ENCODE results near the gene USP5.
"Not testable (repeated sequence)": the region's sequence is repeated elsewhere in the genome, so short reads cannot be mapped to it uniquely, and the experiment has no call there.

The USP5 gene

DNA sequence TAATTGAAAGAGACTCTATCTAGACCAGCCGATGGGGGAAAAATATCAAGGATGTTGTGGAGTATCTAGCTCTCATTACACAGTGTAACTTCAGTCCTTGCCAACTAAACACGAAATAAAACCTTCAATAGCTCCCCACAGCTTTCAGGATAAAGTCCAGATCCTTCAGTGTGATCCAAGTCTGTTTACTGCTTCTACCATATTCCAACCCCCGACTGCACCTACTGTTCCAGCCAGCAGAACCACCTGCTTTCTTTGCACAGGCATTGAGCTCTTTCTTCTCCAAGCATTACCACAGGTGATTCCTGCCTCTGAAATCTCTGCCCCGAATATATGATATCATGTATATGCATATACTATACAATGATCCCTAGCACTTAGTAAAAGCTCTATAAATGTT is 50.5 kb downstream of the USP5 start:
- intact Hi-C loops (cut with DNase I), result no loop called here
- peak in 1 of 10 donors; percentile 18 for DNase-seq

DNA sequence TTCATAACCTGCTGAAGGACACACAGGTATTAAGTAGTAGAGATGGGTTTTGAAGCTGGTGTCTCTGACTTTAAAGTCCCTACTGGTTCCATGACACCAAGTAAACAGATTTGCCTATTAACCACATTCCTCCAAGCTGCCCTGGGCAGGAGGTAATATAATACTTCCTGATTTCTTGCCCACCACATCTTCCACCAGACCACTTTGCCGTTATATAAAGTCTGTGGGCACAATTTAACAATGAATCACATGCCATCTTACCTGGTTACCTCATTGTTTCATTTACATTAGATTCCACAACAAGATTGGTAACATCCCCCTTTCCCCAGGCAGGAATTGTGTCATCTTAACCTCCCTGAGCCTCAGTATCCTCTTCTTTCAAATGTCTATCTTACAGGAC is 51.8 kb downstream of the USP5 start:
- no peak for DNase-seq
- intact Hi-C loops (cut with DNase I), result loop anchor here (2.0 kb wide), 1 partner anchor 37 kb away; the partner anchor contains the start of gene TPI1

DNA sequence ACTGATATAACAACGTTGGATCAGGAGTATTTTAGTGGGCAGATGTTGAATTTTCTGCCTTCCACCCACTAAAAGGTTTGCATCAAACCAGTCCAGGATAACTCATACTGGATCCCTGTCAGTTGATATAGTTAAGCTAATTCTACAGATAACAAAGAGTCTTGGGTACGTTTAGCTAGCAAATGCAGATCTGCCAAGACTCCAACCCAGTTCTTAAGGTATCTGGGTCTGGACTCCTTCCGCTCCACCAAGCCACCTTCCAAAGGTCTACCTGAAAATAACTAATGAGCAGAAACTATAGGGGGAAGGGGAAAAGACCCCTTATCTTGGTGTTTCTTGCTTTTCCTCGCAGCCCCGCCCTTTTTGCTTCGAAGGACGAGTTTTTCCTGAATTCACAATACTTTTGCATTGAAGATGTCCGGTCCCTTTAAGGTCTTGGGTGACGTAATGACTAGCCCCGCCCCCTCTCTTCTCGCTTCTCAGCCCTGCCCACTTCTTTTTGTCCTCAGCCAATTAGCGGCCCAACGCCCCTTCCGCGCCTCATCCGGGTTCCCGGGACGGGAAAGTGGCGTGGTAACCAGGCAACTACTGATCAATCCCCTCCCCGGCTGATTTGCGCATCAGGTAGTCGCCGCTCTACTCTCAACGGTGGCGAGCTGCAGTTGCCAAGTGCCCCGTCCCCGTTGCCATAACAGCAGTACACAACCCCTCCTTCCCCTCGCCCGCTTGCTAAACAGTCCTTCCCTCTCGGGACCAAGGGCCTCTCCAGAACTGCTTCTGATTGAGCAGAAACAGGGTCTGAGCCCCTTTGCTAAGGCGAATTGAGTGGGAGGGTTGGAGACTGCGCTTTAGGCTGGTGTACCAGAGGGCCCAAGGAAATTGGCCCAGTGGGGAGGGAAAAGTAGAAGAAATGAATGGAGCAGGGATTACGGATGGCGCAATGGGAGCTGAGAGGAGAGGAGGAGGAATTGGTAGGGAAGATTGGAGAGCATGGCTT is 52.6 kb downstream of the USP5 start, which contains the start of gene LRRC23:
LRRC23 (plus strand) TSS at position 543 of the 997 bp plus-strand sequence. CDS start 812 bp downstream, outside the sequence.
- intact Hi-C loops (cut with DNase I), result loop anchor here (2.0 kb wide), 1 partner anchor 38 kb away; the partner anchor contains the start of gene TPI1
- peak; percentile 98 to 100 (median 99) for DNase-seq

DNA sequence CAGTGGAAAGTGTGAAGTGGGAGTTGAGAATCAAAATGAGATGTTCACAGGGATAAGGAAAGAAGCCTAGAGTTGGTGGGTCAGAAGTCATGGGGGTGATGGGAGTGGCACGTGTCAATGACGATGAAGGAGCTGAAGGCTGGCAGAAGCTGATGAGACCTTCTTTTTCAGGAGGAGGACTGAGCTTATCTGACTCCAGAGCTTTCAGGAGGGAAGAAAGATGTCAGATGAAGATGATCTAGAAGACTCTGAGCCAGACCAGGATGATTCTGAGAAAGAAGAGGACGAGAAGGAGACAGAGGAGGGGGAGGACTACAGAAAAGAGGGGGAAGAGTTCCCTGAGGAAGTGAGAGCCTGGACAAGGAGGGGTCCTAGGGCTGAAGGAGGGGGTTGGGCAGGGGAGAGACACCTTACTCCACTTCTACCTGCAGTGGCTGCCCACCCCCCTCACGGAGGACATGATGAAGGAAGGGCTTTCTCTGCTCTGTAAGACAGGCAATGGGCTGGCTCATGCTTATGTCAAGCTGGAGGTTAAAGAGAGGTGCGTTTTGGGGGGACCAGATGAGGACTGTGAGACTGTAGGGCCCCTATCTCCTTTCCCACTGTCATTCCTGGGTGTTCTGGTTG is 53.6 kb downstream of the USP5 start:
- intact Hi-C loops (cut with DNase I), result loop anchor here (2.0 kb wide), 1 partner anchor 39 kb away; the partner anchor contains the start of gene TPI1
- peak in 1 of 10 donors; percentile 8 for DNase-seq

DNA sequence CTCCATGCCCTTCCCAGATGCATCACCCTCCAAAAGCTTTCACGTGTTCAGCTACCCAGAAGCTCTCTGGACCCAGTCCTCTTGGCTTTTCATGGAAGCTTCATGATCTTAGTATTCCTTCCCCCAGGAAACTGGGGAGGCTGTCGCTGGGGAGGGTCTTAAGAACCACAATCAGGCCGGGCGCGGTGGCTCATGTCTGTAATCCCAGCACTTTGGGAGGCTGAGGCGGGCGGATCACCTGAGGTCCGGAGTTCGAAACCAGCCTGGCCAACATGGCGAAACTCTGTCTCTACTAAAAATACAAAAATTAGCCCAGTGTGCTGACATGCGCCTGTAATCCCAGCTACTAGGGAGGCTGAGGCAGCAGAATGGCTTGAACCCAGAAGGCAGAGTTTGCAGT is 56.2 kb downstream of the USP5 start:
- intact Hi-C loops (cut with DNase I), result not testable (repeated sequence)
- DNase-seq, result peak in 1 of 10 donors; percentile 38

DNA sequence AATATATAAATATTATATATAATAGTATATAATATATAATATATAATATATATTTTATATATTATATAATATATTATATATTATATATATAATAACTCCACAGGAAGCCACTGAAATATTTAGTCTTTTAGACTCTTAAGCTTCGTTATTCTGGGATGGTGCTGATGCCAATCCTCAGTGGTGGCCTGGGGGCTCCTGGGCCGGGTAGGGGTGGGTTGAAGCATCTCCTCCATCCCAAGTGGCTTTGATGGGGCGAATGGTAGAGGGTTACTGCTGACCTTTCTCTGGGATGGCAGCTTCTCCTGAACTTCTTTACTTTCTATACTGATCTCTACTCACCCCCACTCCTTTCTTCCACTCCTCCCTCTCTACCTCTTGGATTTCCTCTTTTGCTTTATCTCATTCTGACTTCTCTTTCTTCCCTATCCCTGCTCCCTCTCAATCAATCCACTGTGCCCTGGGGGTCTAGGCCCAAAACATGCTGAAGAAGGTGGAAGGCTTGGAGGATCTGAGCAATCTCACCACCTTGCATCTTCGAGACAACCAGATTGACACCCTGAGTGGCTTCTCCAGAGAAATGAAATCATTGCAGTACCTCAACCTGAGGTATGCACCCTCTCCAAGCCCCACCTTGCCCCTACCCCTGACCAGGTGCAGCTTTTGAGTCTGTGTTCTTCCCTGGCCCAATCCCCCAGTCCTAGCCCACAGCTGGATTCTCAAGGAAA is 57.6 kb downstream of the USP5 start:
- peak in 1 of 10 donors; percentile 22 for DNase-seq
- intact Hi-C loops (cut with DNase I), result no loop called here

DNA sequence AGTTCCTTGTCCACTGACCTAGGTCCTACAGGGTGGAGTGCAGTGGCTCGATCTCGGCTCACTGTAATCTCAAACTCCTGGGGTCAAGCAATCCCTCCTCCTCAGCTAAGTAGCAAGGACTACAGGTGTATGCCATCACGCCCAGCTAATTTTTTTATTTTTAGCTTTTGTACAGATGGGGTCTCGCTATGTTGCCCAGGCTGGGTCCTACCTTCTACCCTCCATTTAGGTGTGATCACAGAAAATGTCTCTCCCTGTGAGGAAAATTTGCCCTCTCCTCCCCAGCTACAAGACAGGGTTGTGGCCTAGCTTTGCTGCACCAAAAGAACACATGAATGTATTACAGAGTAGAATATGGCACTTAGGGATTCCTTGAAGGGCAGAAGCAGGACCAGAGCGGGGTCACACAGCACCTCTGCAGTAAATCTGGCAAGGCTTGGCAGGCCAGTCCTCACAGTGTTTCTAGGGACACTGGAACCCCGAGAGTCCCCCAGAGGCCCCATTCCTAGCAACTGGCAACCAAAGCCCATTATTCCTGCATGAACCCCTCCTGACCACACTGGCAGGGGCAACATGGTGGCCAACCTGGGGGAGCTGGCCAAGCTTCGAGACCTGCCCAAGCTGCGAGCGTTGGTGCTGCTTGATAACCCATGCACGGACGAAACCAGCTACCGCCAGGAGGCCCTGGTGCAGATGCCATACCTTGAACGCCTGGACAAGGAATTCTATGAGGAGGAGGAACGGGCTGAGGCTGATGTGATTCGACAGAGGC is 60.4 kb downstream of the USP5 start:
- peak in 1 of 10 donors; percentile 73 for DNase-seq
- intact Hi-C loops (cut with DNase I), result no loop called here

DNA sequence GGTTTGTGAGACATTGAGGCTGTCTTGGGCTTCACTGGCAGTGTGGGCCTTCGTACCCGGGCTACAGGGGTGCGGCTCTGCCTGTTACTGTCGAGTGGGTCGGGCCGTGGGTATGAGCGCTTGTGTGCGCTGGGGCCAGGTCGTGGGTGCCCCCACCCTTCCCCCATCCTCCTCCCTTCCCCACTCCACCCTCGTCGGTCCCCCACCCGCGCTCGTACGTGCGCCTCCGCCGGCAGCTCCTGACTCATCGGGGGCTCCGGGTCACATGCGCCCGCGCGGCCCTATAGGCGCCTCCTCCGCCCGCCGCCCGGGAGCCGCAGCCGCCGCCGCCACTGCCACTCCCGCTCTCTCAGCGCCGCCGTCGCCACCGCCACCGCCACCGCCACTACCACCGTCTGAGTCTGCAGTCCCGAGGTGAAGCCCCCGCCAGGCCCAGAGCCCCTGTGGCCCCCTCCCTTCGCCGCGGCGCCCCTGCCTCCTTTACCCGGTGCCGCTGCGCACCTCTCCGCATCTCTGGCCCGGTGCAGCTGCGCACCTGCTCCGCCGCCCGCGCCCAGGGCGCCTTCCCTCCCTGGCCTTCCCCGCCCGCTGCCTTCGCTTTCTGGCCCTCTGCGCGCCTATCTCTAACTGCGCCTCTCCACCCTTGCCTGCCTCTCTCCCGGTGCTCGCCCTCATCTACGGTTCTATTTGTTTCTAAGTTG is 62.4 kb downstream of the USP5 start, which contains the start of gene ENO2:
ENO2 (plus strand) TSS at position 335 of the 701 bp plus-strand sequence. CDS start 1,253 bp downstream, outside the sequence.
- intact Hi-C loops (cut with DNase I), result no loop called here
- DNase-seq, result peak; percentile 76 to 98 (median 89)

DNA sequence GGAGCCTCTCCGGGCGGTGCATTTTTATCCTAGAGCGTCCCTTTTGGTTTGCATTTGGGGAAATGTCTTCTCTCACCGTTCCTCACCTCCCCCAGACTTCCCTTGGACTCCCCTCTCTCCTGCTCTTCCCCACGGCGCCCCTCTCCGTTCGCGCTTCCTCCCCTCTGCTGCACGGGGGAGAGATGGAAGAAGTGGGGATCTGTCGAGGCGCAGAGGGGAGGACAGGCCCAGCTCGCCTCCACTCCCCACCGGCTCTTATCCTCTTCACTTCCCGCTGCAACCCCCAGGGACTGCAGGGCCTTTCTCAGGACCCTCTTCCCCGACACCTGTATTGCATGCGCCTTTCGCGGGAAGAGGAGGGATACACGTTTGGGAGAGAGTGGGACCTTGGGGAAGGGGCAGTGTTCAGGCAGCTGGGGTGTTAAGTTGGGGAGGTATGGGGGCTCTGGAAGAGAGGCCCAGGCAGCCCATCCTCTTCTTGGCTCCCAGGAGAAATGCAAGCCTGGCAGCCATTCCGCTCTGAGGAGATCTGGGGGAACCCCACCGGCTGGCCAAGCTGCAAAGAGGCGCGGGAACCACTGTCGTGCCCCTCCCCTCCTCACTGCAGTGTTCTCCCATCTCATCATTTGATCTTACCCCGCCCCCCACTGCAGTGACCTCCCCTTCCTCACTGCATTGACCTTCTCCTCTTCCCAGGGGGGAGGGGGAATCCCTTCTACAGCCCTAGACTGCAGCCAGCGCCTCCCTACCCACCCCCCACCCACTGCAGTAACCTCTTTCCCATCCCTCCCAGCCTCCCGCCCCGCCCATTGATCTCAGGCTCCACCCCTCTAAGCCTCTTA is 63.2 kb downstream of the USP5 start:
- peak in 2 of 10 donors; percentile 76 to 84 for DNase-seq
- intact Hi-C loops (cut with DNase I), result no loop called here

DNA sequence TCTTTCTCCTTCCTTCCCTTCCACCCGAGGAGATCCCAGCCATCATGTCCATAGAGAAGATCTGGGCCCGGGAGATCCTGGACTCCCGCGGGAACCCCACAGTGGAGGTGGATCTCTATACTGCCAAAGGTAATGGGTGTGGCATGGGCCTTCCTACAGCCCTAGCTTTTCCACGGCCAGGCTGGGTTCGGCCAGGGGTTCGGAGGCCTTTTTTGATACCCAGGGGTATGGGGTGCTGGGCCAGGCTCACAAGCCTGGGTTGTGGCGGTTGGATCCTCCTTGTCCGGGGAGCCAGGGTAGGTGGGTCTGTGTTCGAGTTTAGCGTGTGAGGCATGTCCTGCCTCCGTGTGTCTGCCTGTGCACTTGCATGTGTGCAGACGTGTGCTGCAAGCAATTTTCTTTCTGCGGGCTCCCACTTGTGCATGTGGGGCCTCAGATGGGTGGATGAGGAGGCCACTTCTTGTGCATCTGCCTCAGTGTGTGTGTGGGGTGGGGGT is 63.9 kb downstream of the USP5 start:
- peak in 2 of 10 donors; percentile 39 to 70 for DNase-seq
- intact Hi-C loops (cut with DNase I), result no loop called here
